Bone marrow (tissue), 2 donors: ENCODE results near the gene MGRN1.

Source experiments
- DNase-seq, 2 donors: peaks; one replicate each; lab custom pipeline; 2025; lab: John Stamatoyannopoulos, UW

MGRN1 gene

GRCh38 chr16:4652561-4652960, 27.9 kb downstream of the MGRN1 start:
- DNase-seq = no peak

- no peak for DNase-seq
Measured at GRCh38 chr16:4654011-4654963, 29.7 kb downstream of the MGRN1 start.

- DNase-seq = no peak
Measured at GRCh38 chr16:4654964-4655590, 30.5 kb downstream of the MGRN1 start.

- DNase-seq = no peak
Measured at GRCh38 chr16:4655801-4656200, 31.2 kb downstream of the MGRN1 start.

- no peak for DNase-seq
Measured at GRCh38 chr16:4656221-4656620, 31.6 kb downstream of the MGRN1 start.

- DNase-seq = no peak
Measured at GRCh38 chr16:4656695-4657686, 32.4 kb downstream of the MGRN1 start.

- DNase-seq = no peak
Measured at GRCh38 chr16:4659363-4660353, 35.0 kb downstream of the MGRN1 start.

GRCh38 chr16:4660454-4661007, 35.9 kb downstream of the MGRN1 start:
- DNase-seq = no peak

- DNase-seq = no peak
Measured at GRCh38 chr16:4661661-4662060, 37.0 kb downstream of the MGRN1 start.

- DNase-seq = peak in 1 of 2 donors; percentile 58
Measured at GRCh38 chr16:4663465-4663776, 38.8 kb downstream of the MGRN1 start.

- peak; percentile 58 to 70 for DNase-seq
Measured at GRCh38 chr16:4663777-4664465, 39.3 kb downstream of the MGRN1 start.

GRCh38 chr16:4664538-4665418, 40.2 kb downstream of the MGRN1 start:
- peak in 1 of 2 donors; percentile 58 for DNase-seq

- no peak for DNase-seq
Measured at GRCh38 chr16:4666537-4667202, 42.0 kb downstream of the MGRN1 start.

GRCh38 chr16:4667203-4667963, 42.8 kb downstream of the MGRN1 start:
- DNase-seq = no peak

- no peak for DNase-seq
Measured at GRCh38 chr16:4668313-4668960, 43.8 kb downstream of the MGRN1 start.

GRCh38 chr16:4673387-4674046, 48.9 kb downstream of the MGRN1 start:
- DNase-seq = no peak
